K562 (cell line): Measurements from ENCODE around the gene BRD3OS. TPM values are rescaled to one million over a fixed set of nuclear protein-coding genes. Genes with fewer than 3 reads are reported as not detected.

ENCODE experiments used
- DPF2 ChIP-seq: fragments of 450-650 bp; IDR thresholded peaks from 2 replicates; pipeline ENCODE4 v1.6.1; 2016
- ELF1 ChIP-seq: fragments of 200-800 bp; sonication (Bioruptor generic); IDR thresholded peaks from 2 replicates; pipeline ENCODE4 v1.6.1; 2016; ENCODE audit warnings: missing genetic modification characterization, missing compliant biosample characterization
- EP300 ChIP-seq: IDR thresholded peaks from 2 replicates; pipeline ENCODE4 v1.6.1; 2012; ENCODE audit warnings: low read length, improper control_type of control experiment
- HDAC1 ChIP-seq, 2 experiments: fragments of 450-650 bp; IDR thresholded peaks; 2 replicates each; pipeline ENCODE4 v1.6.1; 2016 to 2017; ENCODE audit warnings: inconsistent platforms in 1 of 2, mild to moderate bottlenecking in 1 of 2, moderate library complexity in 1 of 2
- KDM4B ChIP-seq, 2 experiments: fragments of 450-650 bp in 1 of 2; sonication (generic) in 1 of 2; IDR thresholded peaks; 2 replicates each; pipeline ENCODE4 v1.6.1; 2016 to 2017; ENCODE audit warnings: borderline replicate concordance in 2 of 2, antibody characterized with exemption in 1 of 2, low read depth in 1 of 2, mild to moderate bottlenecking in 1 of 2
- KLF1 ChIP-seq: fragments of 450-650 bp; IDR thresholded peaks from 2 replicates; pipeline ENCODE4 v1.6.1; 2016; ENCODE audit warnings: missing genetic modification characterization, missing compliant biosample characterization
- NCOA4 ChIP-seq: fragments of 450-650 bp; IDR thresholded peaks from 2 replicates; pipeline ENCODE4 v1.6.1; 2018; ENCODE audit warnings: mild to moderate bottlenecking; ENCODE audit not compliant: partially characterized antibody
- POLR2H ChIP-seq: IDR thresholded peaks from 2 replicates; pipeline ENCODE4 v1.6.1; 2016; ENCODE audit warnings: missing genetic modification characterization, low read depth, mild to moderate bottlenecking, control low read depth, missing compliant biosample characterization, moderate library complexity
- RERE ChIP-seq: sonication (generic); formaldehyde crosslinking; IDR thresholded peaks from 2 replicates; pipeline ENCODE4 v1.8.0; 2023; ENCODE audit warnings: missing genetic modification reagents, mild to moderate bottlenecking, borderline replicate concordance
- SMARCA5 ChIP-seq: fragments of 450-650 bp; IDR thresholded peaks from 2 replicates; pipeline ENCODE4 v1.6.1; 2016
- ZNF140 ChIP-seq: fragments of 250-450 bp; sonication (Bioruptor Pico); IDR thresholded peaks from 2 replicates; pipeline ENCODE4 v1.8.0; 2021; ENCODE audit warnings: moderate library complexity, mild to moderate bottlenecking, inconsistent platforms
- ZNF318 ChIP-seq, 2 experiments: fragments of 450-650 bp; IDR thresholded peaks; 2 replicates each; pipeline ENCODE4 v1.6.1; 2016; ENCODE audit warnings: mild to moderate bottlenecking in 2 of 2, borderline replicate concordance in 1 of 2, low read depth in 1 of 2, moderate library complexity in 1 of 2
- polyA plus RNA-seq, 8 experiments: library from polyadenylated mRNA; depleted of rRNA in 4 of 8; stranded (reverse) in 5 of 8; unstranded in 3 of 8; fragments of >200 nt; fragmentation: Nextera tagmentation in 2 of 8; fragmentation: Illumina TruSeq in 1 of 8; extraction: Ambion mirVana in 2 of 8; extraction: Trizol in 1 of 8; gene quantifications; 2 replicates each; pipeline versions ENCODE4 v1.2.1 to v1.2.3, GENCODE V29; 2011 to 2014; ENCODE audit warnings: inconsistent platforms in 1 of 8, missing spikeins in 1 of 8
- total RNA-seq, 7 experiments: library from RNA; depleted of rRNA in 6 of 7; stranded (reverse); fragments of >200 nt in 6 of 7; fragmentation: Illumina TruSeq in 2 of 7; extraction: Trizol in 2 of 7; gene quantifications; 2 replicates each; pipeline versions ENCODE4 v1.2.1 to v1.2.3, GENCODE V29; 2011 to 2021; ENCODE audit warnings: low replicate concordance in 1 of 7

The BRD3OS gene
- total and polyA plus RNA-seq, 9 of the 15 experiments (the other 6 are each of a cell fraction or from before 2014, with no cell fraction given), result 1.1 to 8.7 (median 5.9) TPM

GRCh38 chr9:134024828-134025605 lies at the start of gene BRD3OS (continued):
- TF ChIP-seq ZNF318 (IDR thresholded peaks at IDR 0.05; ENCODE audit: borderline replicate concordance in 1 of 2, low read depth in 1 of 2) (no peak), HDAC1 (IDR thresholded peaks at IDR 0.05) (peak in 1 of 2 experiments; percentile 76; a peak in 2 of 4 replicates), NCOA4 (peak; percentile 76), ELF1 (tag) (no peak), KLF1 (tag) (no peak), ZNF140 (CRISPR knock-in tag) (no peak), EP300 (no peak), RERE (CRISPR knock-in tag) (no peak), DPF2 (peak; percentile 77), POLR2H (tag) (no peak), KDM4B (IDR thresholded peaks at IDR 0.05; ENCODE audit: borderline replicate concordance in 2 of 2, low read depth in 1 of 2) (no peak), SMARCA5 (peak; percentile 52; the same call in 1 of the 2 replicates)
